Measurements from ENCODE around the gene VPS26A.

The VPS26A gene

GRCh38 chr10:69102440-69102839, 21.5 kb upstream of the VPS26A start:
- no peak overlapping the region for H3K4me3 ChIP-seq (ENCODE audit: low read depth, low read length, poor library complexity, severe bottlenecking)

GRCh38 chr10:69103784-69104183, 20.2 kb upstream of the VPS26A start:
- H3K79me2 ChIP-seq (ENCODE audit: insufficient read depth, low read length) = no peaks in the 10 kb centered on the region

More at GRCh38 chr10:69102440-69102839, 21.5 kb upstream of the VPS26A start:
- TF ChIP-seq CTCF (IDR thresholded peaks at IDR 0.05; ENCODE audit: low read length) = no peak
- no peak for TF ChIP-seq EZH2 (IDR thresholded peaks at IDR 0.05; ENCODE audit: borderline replicate concordance, low read length)
- no peaks in the 10 kb centered on the region for H3K9me2 ChIP-seq (ENCODE audit: low read depth, low read length)
- H2AFZ ChIP-seq (ENCODE audit: low read length) = no peak overlapping the region
- no peaks in the 10 kb centered on the region for H4K20me1 ChIP-seq (ENCODE audit: insufficient read depth, low read length)
- no peaks in the 10 kb centered on the region for H3K9me3 ChIP-seq (ENCODE audit: low read length)
- H3K36me3 ChIP-seq (ENCODE audit: insufficient read depth, low read length) = no peaks in the 10 kb centered on the region; the same call in 1 of the 2 replicates
- H3K79me2 ChIP-seq (ENCODE audit: insufficient read depth, low read length) = no peaks in the 10 kb centered on the region
- H3K4me2 ChIP-seq (ENCODE audit: low read length) = no peak overlapping the region
- H3K4me1 ChIP-seq (ENCODE audit: insufficient read depth, low read length, severe bottlenecking) = no peaks in the 10 kb centered on the region
- H3K27me3 ChIP-seq (ENCODE audit: insufficient read depth, low read length) = no peaks in the 10 kb centered on the region
- H3K9ac ChIP-seq (ENCODE audit: low read length) = no peak overlapping the region
- H3F3A ChIP-seq (ENCODE audit: insufficient read depth, low read length) = no peaks in the 10 kb centered on the region
- no peak overlapping the region for H3K27ac ChIP-seq (ENCODE audit: low read depth, low read length, poor library complexity, severe bottlenecking)

GRCh38 chr10:69104994-69105790, 18.8 kb upstream of the VPS26A start:
- Histone ChIP-seq H2AFZ (ENCODE audit: low read length) (no peak overlapping the region), H3K27ac (ENCODE audit: low read depth, low read length, poor library complexity, severe bottlenecking) (no peak overlapping the region), H3K79me2 (ENCODE audit: insufficient read depth, low read length) (no peaks in the 10 kb centered on the region), H3K4me3 (ENCODE audit: low read depth, low read length, poor library complexity, severe bottlenecking) (no peak overlapping the region), H3K27me3 (ENCODE audit: insufficient read depth, low read length) (no peaks in the 10 kb centered on the region), H3F3A (ENCODE audit: insufficient read depth, low read length) (no peaks in the 10 kb centered on the region), H3K4me2 (ENCODE audit: low read length) (no peak overlapping the region), H4K20me1 (ENCODE audit: insufficient read depth, low read length) (no peaks in the 10 kb centered on the region), H3K9me3 (ENCODE audit: low read length) (no peaks in the 10 kb centered on the region), H3K9ac (ENCODE audit: low read length) (no peak overlapping the region), H3K9me2 (ENCODE audit: low read depth, low read length) (no peaks in the 10 kb centered on the region), H3K36me3 (ENCODE audit: insufficient read depth, low read length) (no peaks in the 10 kb centered on the region), H3K4me1 (ENCODE audit: insufficient read depth, low read length, severe bottlenecking) (no peaks in the 10 kb centered on the region)
- TF ChIP-seq CTCF (IDR thresholded peaks at IDR 0.05; ENCODE audit: low read length) = no peak

More at GRCh38 chr10:69103784-69104183, 20.2 kb upstream of the VPS26A start:
- no peaks in the 10 kb centered on the region for H3F3A ChIP-seq (ENCODE audit: insufficient read depth, low read length)
- H3K4me3 ChIP-seq (ENCODE audit: low read depth, low read length, poor library complexity, severe bottlenecking) = no peak overlapping the region
- no peak overlapping the region for H3K4me2 ChIP-seq (ENCODE audit: low read length)
- H4K20me1 ChIP-seq (ENCODE audit: insufficient read depth, low read length) = no peaks in the 10 kb centered on the region
- no peaks in the 10 kb centered on the region for H3K36me3 ChIP-seq (ENCODE audit: insufficient read depth, low read length)
- no peak for TF ChIP-seq CTCF (IDR thresholded peaks at IDR 0.05; ENCODE audit: low read length)
- TF ChIP-seq EZH2 (IDR thresholded peaks at IDR 0.05; ENCODE audit: borderline replicate concordance, low read length) = no peak
- H3K4me1 ChIP-seq (ENCODE audit: insufficient read depth, low read length, severe bottlenecking) = no peaks in the 10 kb centered on the region
- no peaks in the 10 kb centered on the region for H3K9me3 ChIP-seq (ENCODE audit: low read length)
- no peak overlapping the region for H3K9ac ChIP-seq (ENCODE audit: low read length)
- no peaks in the 10 kb centered on the region for H3K27me3 ChIP-seq (ENCODE audit: insufficient read depth, low read length)
- no peaks in the 10 kb centered on the region for H3K9me2 ChIP-seq (ENCODE audit: low read depth, low read length)
- no peak overlapping the region for H3K27ac ChIP-seq (ENCODE audit: low read depth, low read length, poor library complexity, severe bottlenecking)
- H2AFZ ChIP-seq (ENCODE audit: low read length) = no peak overlapping the region

Data from OCI-LY1 (cell line).